Peyer's patch (tissue), 4 donors: ENCODE results near the gene EP400.

Source experiments
- CTCF ChIP-seq, 6 experiments: fragments of 450-650 bp in 4 of 6; fragments of 200-600 bp in 2 of 6; sonication (generic) in 1 of 6; IDR thresholded peaks; one replicate each; pipeline ENCODE4 v1.5.1; 2017 to 2019; ENCODE audit warnings: antibody characterized with exemption in 6 of 6, mild to moderate bottlenecking in 3 of 6, moderate library complexity in 1 of 6
- POLR2A ChIP-seq, 2 donors: fragments of 450-650 bp; IDR thresholded peaks; one replicate each; pipeline ENCODE4 v1.5.1; 2017; ENCODE audit warnings: antibody characterized with exemption in 2 of 2, mild to moderate bottlenecking in 2 of 2, moderate library complexity in 2 of 2

GRCh38 chr12:132114667-132115066 lies 164.9 kb downstream of the EP400 start:
- TF ChIP-seq CTCF (IDR thresholded peaks at IDR 0.05), result no peak
- TF ChIP-seq POLR2A (IDR thresholded peaks at IDR 0.05), result no peak
